ENCODE results near the gene STOX2.

STOX2 gene

DNA sequence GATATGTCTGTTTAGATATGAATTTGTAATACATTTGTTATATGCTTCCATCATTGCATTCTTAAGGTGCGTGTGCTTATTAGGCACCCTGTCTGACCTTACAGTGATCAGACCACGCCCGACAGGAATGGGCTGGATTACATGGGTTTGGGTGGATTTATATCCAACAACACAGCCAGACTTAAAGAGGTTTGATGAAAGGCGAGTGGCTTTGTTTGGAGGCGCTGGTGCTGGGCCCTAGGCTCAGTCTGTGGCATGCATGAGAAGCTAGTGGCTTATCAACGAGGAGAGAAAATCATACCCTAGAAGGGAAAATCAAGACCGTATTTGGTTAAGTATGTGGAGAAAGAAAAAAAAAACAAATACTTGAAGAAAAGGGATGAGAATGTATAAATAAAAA is 80.7 kb downstream of the STOX2 start:
- DNase-seq (ENCODE audit: low spot score in 2 of 2): no peak
- no peak overlapping the region for H3K27ac Mint-ChIP-seq (ENCODE audit: low read depth)
- no peaks in the 10 kb centered on the region for H3K9me3 Mint-ChIP-seq
- no peak for ATAC-seq (replicated peaks; ENCODE audit: extremely low read depth, poor library complexity, severe bottlenecking)
- no peaks in the 10 kb centered on the region for H3K4me1 Mint-ChIP-seq
- no peak overlapping the region for H3K4me3 Mint-ChIP-seq
- H3K27me3 Mint-ChIP-seq: peaks cover 10% of the 10 kb centered on the region
- H3K36me3 Mint-ChIP-seq (ENCODE audit: insufficient read depth): no peaks in the 10 kb centered on the region

DNA sequence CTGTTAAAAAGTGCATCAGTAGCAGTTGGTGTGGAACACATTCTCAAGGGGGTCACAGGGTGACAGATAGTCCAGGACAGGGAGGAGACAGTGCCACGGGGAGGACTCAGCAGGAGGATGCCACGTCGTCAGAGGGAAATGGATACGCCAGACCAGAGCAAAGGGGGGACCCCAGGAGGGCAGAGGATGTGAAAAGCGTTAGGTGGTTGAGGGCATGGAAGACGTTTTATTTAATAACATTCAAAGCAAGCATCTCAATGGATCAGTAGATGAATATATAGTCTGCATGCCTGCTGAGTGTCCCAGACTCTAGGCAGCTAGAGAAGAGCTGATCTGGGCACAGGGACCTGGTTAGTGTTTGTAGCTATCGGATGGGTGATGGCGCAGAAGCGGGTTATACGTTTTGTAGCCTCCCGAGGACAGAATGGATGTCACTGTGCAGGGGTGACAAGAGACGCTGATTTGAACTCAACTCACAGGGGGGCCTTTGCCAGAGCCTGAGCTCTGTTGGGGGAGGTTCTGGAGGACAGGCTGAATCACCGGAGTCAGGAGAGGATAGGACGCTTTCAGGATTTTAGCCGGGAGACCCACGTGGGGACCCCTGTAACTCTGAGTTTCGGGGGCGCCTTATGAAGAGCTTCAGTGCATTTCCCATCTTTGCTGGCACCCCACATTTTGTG is 81.3 kb downstream of the STOX2 start:
- DNase-seq (ENCODE audit: low spot score in 2 of 2): no peak
- Mint-ChIP-seq H3K4me1 (no peaks in the 10 kb centered on the region), H3K36me3 (ENCODE audit: insufficient read depth) (no peaks in the 10 kb centered on the region), H3K9me3 (no peaks in the 10 kb centered on the region), H3K27ac (ENCODE audit: low read depth) (no peak overlapping the region), H3K27me3 (peaks cover 10% of the 10 kb centered on the region), H3K4me3 (no peak overlapping the region)
- ATAC-seq (replicated peaks; ENCODE audit: extremely low read depth, poor library complexity, severe bottlenecking): no peak

- DNase-seq (ENCODE audit: low spot score in 2 of 2) (no peak), ATAC-seq (replicated peaks; ENCODE audit: extremely low read depth, poor library complexity, severe bottlenecking) (no peak)
- no peak overlapping the region for H3K27ac Mint-ChIP-seq (ENCODE audit: low read depth)
- peaks cover 16% of the 10 kb centered on the region for H3K27me3 Mint-ChIP-seq
- H3K9me3 Mint-ChIP-seq: no peaks in the 10 kb centered on the region
- no peak overlapping the region for H3K4me3 Mint-ChIP-seq
- no peaks in the 10 kb centered on the region for H3K4me1 Mint-ChIP-seq
- no peaks in the 10 kb centered on the region for H3K36me3 Mint-ChIP-seq (ENCODE audit: insufficient read depth)
These were observed 82.2 kb downstream of the STOX2 start for GRCh38 chr4:183986971-183987946.

- H3K27me3 Mint-ChIP-seq: peaks cover 22% of the 10 kb centered on the region
- no peaks in the 10 kb centered on the region for H3K9me3 Mint-ChIP-seq
- DNase-seq (ENCODE audit: low spot score in 2 of 2) (no peak), ATAC-seq (replicated peaks; ENCODE audit: extremely low read depth, poor library complexity, severe bottlenecking) (no peak)
- H3K4me3 Mint-ChIP-seq: no peak overlapping the region
- H3K27ac Mint-ChIP-seq (ENCODE audit: low read depth): no peak overlapping the region
- H3K36me3 Mint-ChIP-seq (ENCODE audit: insufficient read depth): no peaks in the 10 kb centered on the region
- no peaks in the 10 kb centered on the region for H3K4me1 Mint-ChIP-seq
These were observed 82.9 kb downstream of the STOX2 start for GRCh38 chr4:183987987-183988392.

GRCh38 chr4:183988874-183989273 is 83.8 kb downstream of the STOX2 start:
- ATAC-seq (replicated peaks; ENCODE audit: extremely low read depth, poor library complexity, severe bottlenecking): no peak
- no peaks in the 10 kb centered on the region for H3K4me1 Mint-ChIP-seq
- no peak overlapping the region for H3K27ac Mint-ChIP-seq (ENCODE audit: low read depth)

DNA sequence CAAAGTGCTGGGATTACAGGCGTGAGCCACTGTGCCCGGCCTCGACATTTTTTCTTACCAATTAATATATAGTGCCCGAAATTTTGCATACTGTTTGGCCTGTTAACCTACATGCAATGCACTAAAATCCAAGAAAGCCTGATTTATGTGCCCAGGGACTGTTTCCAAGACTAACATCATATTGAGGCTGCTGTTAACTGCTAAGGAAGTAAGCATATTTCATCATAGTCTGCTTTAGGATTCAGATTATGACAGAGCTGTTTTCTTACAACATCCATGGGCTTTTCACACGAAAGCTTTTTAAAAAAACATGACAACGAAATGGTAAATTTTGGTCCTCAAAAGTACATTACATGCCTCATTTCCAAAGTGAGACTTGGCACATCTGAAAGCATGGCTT is 84.4 kb downstream of the STOX2 start:
- peaks cover 28% of the 10 kb centered on the region for H3K27me3 Mint-ChIP-seq
- no peaks in the 10 kb centered on the region for H3K36me3 Mint-ChIP-seq (ENCODE audit: insufficient read depth)
- ATAC-seq (replicated peaks; ENCODE audit: extremely low read depth, poor library complexity, severe bottlenecking) (no peak), DNase-seq (ENCODE audit: low spot score in 2 of 2) (no peak)
- H3K4me1 Mint-ChIP-seq: no peaks in the 10 kb centered on the region
- no peak overlapping the region for H3K4me3 Mint-ChIP-seq
- H3K27ac Mint-ChIP-seq (ENCODE audit: low read depth): no peak overlapping the region
- no peaks in the 10 kb centered on the region for H3K9me3 Mint-ChIP-seq

More at GRCh38 chr4:183988874-183989273, 83.8 kb downstream of the STOX2 start:
- no peaks in the 10 kb centered on the region for H3K36me3 Mint-ChIP-seq (ENCODE audit: insufficient read depth)
- DNase-seq (ENCODE audit: low spot score in 2 of 2): no peak
- H3K9me3 Mint-ChIP-seq: no peaks in the 10 kb centered on the region
- H3K4me3 Mint-ChIP-seq: no peak overlapping the region
- peaks cover 28% of the 10 kb centered on the region for H3K27me3 Mint-ChIP-seq

DNA sequence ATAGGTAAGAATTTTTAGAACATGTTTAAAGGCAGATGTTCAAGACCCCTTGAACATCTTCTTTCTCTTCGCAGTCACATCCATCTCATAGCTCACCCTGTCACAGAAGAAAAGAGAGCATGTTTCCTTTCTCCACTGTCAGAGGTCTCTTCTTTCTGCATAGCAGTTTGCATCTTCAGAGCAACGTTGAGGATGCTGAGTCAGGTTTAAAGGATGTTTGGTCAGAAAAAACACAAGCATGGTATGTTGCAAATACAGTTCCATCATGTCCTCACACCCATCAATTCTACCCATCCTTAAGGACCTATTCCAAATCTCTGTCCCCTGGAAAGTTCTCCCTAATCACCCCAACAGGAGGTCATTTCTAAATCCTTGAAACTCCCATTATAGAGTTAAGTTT is 84.8 kb downstream of the STOX2 start:
- Mint-ChIP-seq H3K9me3 (no peaks in the 10 kb centered on the region), H3K4me1 (no peaks in the 10 kb centered on the region), H3K27me3 (peaks cover 32% of the 10 kb centered on the region), H3K4me3 (no peak overlapping the region), H3K27ac (ENCODE audit: low read depth) (no peak overlapping the region), H3K36me3 (ENCODE audit: insufficient read depth) (no peaks in the 10 kb centered on the region)
- DNase-seq (ENCODE audit: low spot score in 2 of 2) (no peak), ATAC-seq (replicated peaks; ENCODE audit: extremely low read depth, poor library complexity, severe bottlenecking) (no peak)

DNA sequence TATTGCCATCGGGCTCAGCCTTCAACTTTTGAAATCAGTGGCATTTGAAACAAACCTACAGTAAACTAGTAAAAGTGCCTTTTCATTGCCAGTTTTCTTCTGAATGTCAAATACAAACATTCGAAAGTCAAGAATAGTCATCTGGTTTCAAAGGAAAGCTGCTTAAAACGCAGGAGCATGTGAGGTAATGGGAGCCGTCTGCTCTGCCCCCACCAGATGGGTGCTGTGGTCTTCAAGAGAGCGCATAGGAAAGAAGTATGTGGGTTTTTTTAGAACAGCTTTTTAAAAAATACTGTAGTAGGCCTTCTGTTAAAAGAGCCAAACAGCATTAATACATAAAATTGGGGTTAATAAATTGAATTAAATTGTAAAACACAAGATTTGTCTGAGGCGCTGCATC is 88.6 kb downstream of the STOX2 start:
- Mint-ChIP-seq H3K27me3 (peaks cover 40% of the 10 kb centered on the region), H3K9me3 (no peaks in the 10 kb centered on the region), H3K4me3 (no peak overlapping the region), H3K4me1 (no peaks in the 10 kb centered on the region), H3K36me3 (ENCODE audit: insufficient read depth) (no peaks in the 10 kb centered on the region), H3K27ac (ENCODE audit: low read depth) (no peak overlapping the region)
- DNase-seq (ENCODE audit: low spot score in 2 of 2): no peak
- no peak for ATAC-seq (replicated peaks; ENCODE audit: extremely low read depth, poor library complexity, severe bottlenecking)

DNA sequence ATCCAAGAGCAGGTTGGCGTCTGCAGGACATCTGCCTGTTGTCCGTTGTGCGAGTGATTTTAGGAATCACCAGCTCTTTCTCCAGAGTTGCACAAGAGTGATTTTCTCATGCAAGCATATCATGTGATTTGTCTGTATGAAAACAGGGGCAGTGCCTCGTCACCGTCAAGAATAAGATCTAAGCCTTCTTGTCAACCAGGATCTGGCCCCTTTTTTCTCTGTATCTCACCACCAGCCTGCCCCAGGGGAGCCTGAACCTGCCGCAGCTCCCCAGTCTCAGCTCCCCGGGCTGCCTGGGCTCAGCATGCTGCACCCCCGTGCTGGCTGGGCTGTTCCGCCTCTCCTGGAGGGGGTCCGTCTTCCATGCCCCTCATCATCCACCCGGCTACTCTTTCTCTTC is 90.5 kb downstream of the STOX2 start:
- DNase-seq (ENCODE audit: low spot score in 2 of 2): no peak
- no peaks in the 10 kb centered on the region for H3K9me3 Mint-ChIP-seq

GRCh38 chr4:183996868-183997267 is 91.8 kb downstream of the STOX2 start:
- Mint-ChIP-seq H3K4me1 (no peaks in the 10 kb centered on the region), H3K27me3 (peaks cover 60% of the 10 kb centered on the region), H3K9me3 (no peaks in the 10 kb centered on the region), H3K36me3 (ENCODE audit: insufficient read depth) (no peaks in the 10 kb centered on the region), H3K27ac (ENCODE audit: low read depth) (no peak overlapping the region), H3K4me3 (no peak overlapping the region)
- DNase-seq (ENCODE audit: low spot score in 2 of 2) (no peak), ATAC-seq (replicated peaks; ENCODE audit: extremely low read depth, poor library complexity, severe bottlenecking) (no peak)

More for the DNA sequence above, 90.5 kb downstream of the STOX2 start:
- Mint-ChIP-seq H3K27ac (ENCODE audit: low read depth) (no peak overlapping the region), H3K4me3 (no peak overlapping the region), H3K27me3 (peaks cover 53% of the 10 kb centered on the region), H3K4me1 (no peaks in the 10 kb centered on the region), H3K36me3 (ENCODE audit: insufficient read depth) (no peaks in the 10 kb centered on the region)
- ATAC-seq (replicated peaks; ENCODE audit: extremely low read depth, poor library complexity, severe bottlenecking): no peak

DNA sequence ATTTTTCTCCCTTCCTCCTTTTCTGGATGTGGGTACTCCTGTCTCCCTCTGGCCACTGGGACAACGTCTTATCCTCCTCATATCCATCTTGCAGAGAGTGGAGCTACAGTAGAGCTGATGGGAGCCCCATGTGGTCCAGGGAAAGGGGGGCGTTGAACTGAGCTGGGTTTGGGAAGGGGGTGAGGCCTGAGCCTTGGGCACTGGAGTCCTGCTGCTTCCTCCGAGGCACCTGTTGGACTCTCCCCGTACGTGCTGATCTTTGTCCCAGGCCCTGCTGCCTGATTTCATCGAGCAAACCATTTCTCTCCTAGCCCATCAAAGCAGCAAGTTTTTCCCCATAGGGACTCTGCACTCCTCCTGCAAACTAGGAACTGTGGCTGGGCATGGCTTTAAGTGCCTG is 94.3 kb downstream of the STOX2 start:
- Mint-ChIP-seq H3K4me3 (no peak overlapping the region), H3K36me3 (ENCODE audit: insufficient read depth) (no peaks in the 10 kb centered on the region), H3K27ac (ENCODE audit: low read depth) (no peak overlapping the region), H3K27me3 (peaks cover 35% of the 10 kb centered on the region), H3K4me1 (no peaks in the 10 kb centered on the region), H3K9me3 (no peaks in the 10 kb centered on the region)
- DNase-seq (ENCODE audit: low spot score in 2 of 2) (no peak), ATAC-seq (replicated peaks; ENCODE audit: extremely low read depth, poor library complexity, severe bottlenecking) (no peak)

GRCh38 chr4:184000457-184001396 is 95.6 kb downstream of the STOX2 start:
- Mint-ChIP-seq H3K27ac (ENCODE audit: low read depth) (no peak overlapping the region), H3K36me3 (ENCODE audit: insufficient read depth) (no peaks in the 10 kb centered on the region), H3K27me3 (peaks cover 22% of the 10 kb centered on the region), H3K4me3 (no peak overlapping the region), H3K4me1 (no peaks in the 10 kb centered on the region), H3K9me3 (no peaks in the 10 kb centered on the region)
- ATAC-seq (replicated peaks; ENCODE audit: extremely low read depth, poor library complexity, severe bottlenecking) (no peak), DNase-seq (ENCODE audit: low spot score in 2 of 2) (no peak)
